Ectodermal cell (in vitro differentiated cells): Measurements from ENCODE around the gene ERICH3.

Experiments used
- H3K27ac ChIP-seq: 2 replicates; pipeline ENCODE4 v1.7.0; 2013; ENCODE audit warnings: mild to moderate bottlenecking, low read depth, low read length; ENCODE audit not compliant: insufficient read depth, poor library complexity, severe bottlenecking
- H3K27me3 ChIP-seq: 2 replicates; pipeline ENCODE4 v1.7.0; 2013; ENCODE audit warnings: mild to moderate bottlenecking, low read length; ENCODE audit not compliant: insufficient read depth, control insufficient read depth, poor library complexity, severe bottlenecking
- H3K36me3 ChIP-seq: one replicate; pipeline ENCODE4 v1.7.0; 2013; ENCODE audit warnings: low read length; ENCODE audit not compliant: control insufficient read depth, insufficient read depth
- H3K4me1 ChIP-seq: one replicate; pipeline ENCODE4 v1.7.0; 2013; ENCODE audit warnings: low read length; ENCODE audit not compliant: control insufficient read depth, insufficient read depth
- H3K4me3 ChIP-seq: 2 replicates; pipeline ENCODE4 v1.7.0; 2013; ENCODE audit warnings: low read depth, low read length, control low read depth; ENCODE audit not compliant: insufficient read depth
- H3K9me3 ChIP-seq: 2 replicates; pipeline ENCODE4 v1.7.0; 2013; ENCODE audit warnings: mild to moderate bottlenecking, low read length, moderate library complexity; ENCODE audit not compliant: control insufficient read depth
- WGBS, 2 experiments: methylation state at CpG; one replicate each; pipeline ENCODE4 v1.1.7; 2013; ENCODE audit warnings: missing lambda C conversion rate in 2 of 2; 5-methylcytosine and 5-hydroxymethylcytosine counted together

Gene ERICH3

DNA sequence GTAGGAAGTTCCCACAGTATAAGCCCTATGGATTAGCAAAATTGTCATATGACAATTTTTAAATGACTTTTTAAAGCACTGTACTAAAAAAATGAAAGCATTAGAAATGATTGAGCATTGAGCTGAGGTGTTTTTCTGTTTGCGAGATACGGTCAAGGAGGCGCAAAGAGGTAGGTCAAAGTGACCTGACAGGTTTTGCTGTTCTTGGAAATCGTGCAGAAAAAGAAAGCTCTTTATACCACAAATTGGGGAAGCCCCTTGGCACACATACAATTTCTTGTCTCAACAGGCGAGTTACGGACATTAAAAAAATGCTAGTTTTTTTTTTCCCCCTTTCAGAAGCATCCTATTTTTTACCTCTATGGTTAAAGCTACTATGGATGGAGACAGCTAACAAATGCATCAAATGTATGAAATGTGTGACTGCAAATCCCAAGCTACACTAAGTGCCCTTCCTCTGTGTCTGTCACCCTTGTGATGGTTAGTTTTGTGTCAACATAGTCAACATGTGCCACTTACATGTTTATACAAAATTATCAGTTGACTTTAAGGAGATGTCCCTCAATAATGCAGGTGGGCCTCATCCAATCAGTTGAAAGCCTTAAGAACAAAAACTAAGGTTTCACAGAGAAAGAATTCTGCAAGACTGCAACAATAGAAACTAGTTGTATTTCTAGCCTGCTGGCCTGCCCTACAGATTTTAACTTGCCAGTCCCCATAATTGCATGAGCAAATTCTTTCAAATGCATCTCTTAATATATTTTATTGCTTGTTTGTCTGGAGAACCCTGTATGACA is 30.0 kb upstream of the ERICH3 start:
- no peak overlapping the region for H3K4me3 ChIP-seq
- no peaks in the 10 kb centered on the region for H3K27me3 ChIP-seq
- no peak overlapping the region for H3K27ac ChIP-seq
- WGBS, 2 experiments = 96 to 98% methylated on average over 6 of the region's 6 CpGs
- H3K36me3 ChIP-seq = no peaks in the 10 kb centered on the region
- no peaks in the 10 kb centered on the region for H3K9me3 ChIP-seq
- no peaks in the 10 kb centered on the region for H3K4me1 ChIP-seq

DNA sequence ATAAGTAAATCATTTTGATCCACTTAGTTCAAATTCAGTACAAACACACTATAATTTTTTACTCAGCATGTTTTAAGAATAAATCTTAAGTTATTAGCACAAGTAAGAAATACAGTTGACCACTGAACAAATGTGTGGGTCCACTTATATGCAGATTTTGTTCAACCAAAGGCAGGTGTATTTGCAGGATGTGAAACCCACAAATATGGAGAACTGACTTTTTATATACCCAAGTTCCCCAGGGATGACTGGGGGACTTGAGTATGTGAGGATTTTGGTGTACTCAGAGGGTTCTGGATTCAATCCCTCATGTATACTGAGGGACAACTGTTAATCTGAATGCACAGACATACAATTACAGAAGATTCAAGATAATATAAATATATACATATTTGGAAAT is 25.7 kb upstream of the ERICH3 start:
- H3K4me1 ChIP-seq = no peaks in the 10 kb centered on the region
- no peak overlapping the region for H3K4me3 ChIP-seq
- no peaks in the 10 kb centered on the region for H3K36me3 ChIP-seq
- H3K27ac ChIP-seq = no peak overlapping the region
- H3K9me3 ChIP-seq = no peaks in the 10 kb centered on the region
- H3K27me3 ChIP-seq = no peaks in the 10 kb centered on the region

DNA sequence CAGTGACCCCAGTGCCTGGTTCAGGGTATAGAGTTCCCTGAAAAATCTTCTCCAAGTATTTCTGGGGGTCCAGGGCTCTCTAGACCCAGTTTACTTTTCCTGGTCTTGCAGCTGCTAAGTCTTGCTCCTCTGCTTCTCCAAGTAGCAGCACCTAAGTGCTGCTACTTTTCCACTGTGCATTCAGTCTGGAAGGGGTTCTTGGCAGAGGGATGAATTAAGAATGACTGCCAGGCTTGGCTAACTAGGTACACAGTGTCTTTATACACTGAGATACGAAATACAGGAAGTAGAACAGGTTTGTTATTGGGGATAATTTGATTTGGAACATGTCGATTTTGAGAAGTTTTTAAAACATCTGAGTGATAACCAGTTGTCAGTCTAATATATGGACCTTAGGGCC is 24.2 kb upstream of the ERICH3 start:
- Histone ChIP-seq H3K27me3 (no peaks in the 10 kb centered on the region), H3K4me3 (no peak overlapping the region), H3K9me3 (no peaks in the 10 kb centered on the region), H3K36me3 (no peaks in the 10 kb centered on the region), H3K27ac (no peak overlapping the region), H3K4me1 (no peaks in the 10 kb centered on the region)
- WGBS, 2 experiments = 92 to 97% methylated on average over 2 of the region's 2 CpGs

DNA sequence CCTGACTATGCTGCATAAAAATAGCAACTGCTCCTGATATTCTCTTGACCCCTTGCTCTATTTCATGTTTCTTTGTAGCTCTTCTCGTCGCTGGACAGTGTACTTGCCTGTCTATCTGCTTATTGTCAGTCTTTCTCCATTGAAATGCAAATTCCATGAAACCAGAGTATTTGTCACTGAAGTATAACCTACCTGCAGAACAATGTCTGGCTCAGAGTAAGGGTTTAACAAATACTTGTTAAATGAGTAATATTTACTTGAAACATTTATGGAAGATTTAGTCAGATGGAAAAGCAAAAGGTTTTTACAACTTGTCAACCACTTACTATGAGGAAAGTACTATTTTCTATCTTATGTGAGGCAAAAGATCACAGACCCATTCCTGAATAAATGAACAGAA is 19.9 kb upstream of the ERICH3 start:
- 92 to 93% methylated on average over 2 of the region's 2 CpGs for WGBS, 2 experiments
- Histone ChIP-seq H3K36me3 (no peaks in the 10 kb centered on the region), H3K9me3 (no peaks in the 10 kb centered on the region), H3K27me3 (no peaks in the 10 kb centered on the region), H3K4me3 (no peak overlapping the region), H3K27ac (no peak overlapping the region), H3K4me1 (no peaks in the 10 kb centered on the region)

DNA sequence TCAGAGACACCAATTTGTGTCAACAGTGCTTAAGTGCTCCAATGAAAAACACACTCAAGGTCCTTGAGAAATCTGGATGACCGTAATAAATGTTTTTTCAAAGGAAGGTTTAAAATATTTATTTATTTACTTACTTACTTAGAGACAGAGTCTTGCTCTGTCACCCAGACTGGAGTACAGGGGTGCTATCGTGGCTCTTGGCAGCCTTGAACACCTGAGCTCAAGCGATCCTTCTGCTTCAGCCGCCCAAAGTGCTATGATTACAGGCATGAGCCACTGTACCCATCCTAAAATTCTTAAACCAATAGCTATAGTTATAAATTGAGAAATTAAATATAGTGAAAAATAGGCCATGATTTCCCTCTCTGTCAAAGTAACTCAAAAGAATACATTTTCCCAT is 17.3 kb upstream of the ERICH3 start:
- Histone ChIP-seq H3K36me3 (no peaks in the 10 kb centered on the region), H3K4me1 (no peaks in the 10 kb centered on the region), H3K27ac (no peak overlapping the region), H3K9me3 (no peaks in the 10 kb centered on the region), H3K4me3 (no peak overlapping the region), H3K27me3 (no peaks in the 10 kb centered on the region)
- WGBS, 2 experiments = 88 to 89% methylated on average over 3 to 4 of the region's 4 CpGs

DNA sequence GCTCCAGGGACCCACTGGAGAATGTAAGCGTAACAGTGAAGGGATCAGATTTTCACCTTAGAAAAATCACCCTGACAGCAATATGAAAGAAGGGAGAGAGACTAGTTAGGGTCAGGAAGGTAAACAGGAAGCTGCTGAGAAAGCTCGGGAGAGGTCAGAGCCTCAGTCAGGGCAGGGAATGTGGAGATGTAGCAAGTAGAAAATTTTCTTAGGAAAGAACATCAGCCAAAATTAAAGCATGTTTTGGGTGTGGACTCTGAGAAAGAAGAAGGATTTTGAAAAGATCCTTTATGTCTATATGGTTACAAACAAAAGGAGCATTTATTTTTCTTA is 16.7 kb upstream of the ERICH3 start:
- no peaks in the 10 kb centered on the region for H3K9me3 ChIP-seq
- H3K36me3 ChIP-seq = no peaks in the 10 kb centered on the region
- no peak overlapping the region for H3K4me3 ChIP-seq
- WGBS, 2 experiments = 37 to 43% methylated on average over 2 of the region's 2 CpGs
- H3K4me1 ChIP-seq = no peaks in the 10 kb centered on the region
- H3K27ac ChIP-seq = no peak overlapping the region
- no peaks in the 10 kb centered on the region for H3K27me3 ChIP-seq

DNA sequence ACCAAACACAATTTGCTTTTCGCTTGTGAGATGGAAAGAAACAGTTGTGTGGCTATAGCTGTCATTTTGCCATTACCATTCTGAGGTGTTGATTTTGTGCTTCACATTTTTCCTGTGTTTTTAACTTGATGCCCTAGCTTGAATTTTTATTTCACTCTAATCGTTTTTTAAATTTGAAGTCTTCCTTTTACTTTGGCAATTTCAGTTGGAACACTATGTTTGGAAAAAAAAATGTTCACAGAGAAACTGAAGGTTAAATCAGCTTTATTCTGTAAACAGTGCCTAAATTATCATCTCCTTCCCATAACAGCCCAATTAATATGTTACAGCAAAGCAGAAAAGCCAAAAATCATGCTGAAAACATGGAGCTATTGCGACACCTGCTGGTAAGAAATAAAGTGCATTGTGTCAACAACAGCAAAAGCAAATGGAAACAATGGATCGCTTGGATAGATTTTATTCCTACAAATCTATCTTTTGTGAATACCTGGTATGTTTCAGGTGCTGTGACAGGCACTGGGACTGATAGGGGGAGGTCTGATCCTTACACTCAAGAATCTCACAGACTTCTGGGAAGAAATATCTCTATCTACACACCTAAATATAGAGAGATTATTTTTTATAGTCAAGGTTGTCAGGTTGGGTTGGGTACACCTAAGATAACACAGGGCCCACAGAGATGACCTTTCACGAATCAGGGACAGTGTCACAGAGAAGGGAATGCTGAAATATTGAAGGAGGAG is 16.2 kb upstream of the ERICH3 start:
- Histone ChIP-seq H3K27me3 (no peaks in the 10 kb centered on the region), H3K27ac (no peak overlapping the region), H3K36me3 (no peaks in the 10 kb centered on the region), H3K4me3 (no peak overlapping the region), H3K4me1 (no peaks in the 10 kb centered on the region), H3K9me3 (no peaks in the 10 kb centered on the region)
- 29 to 41% methylated on average over 3 to 5 of the region's 5 CpGs for WGBS, 2 experiments

DNA sequence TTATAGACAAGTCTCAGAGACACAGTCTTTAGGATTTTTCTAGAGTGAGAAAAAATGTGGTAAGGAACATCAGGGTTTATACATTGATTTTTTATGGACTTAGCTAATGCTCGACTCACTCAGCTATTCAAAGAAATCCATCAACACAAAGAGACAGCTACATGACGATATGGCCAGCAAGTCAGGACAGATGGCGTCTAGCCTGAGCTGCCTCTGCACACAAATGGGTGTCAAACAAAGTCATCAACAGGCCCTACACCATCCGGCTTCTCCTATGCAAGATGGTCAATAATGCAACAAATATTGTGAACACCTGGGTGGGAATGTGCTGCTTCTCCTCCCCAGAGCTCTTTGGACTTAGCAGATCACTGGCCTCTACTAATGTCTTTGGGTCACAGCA is 13.3 kb upstream of the ERICH3 start:
- Histone ChIP-seq H3K27me3 (no peaks in the 10 kb centered on the region), H3K4me1 (no peaks in the 10 kb centered on the region), H3K9me3 (no peaks in the 10 kb centered on the region), H3K36me3 (no peaks in the 10 kb centered on the region), H3K4me3 (no peak overlapping the region), H3K27ac (no peak overlapping the region)
- 94 to 98% methylated on average over 4 of the region's 4 CpGs for WGBS, 2 experiments

DNA sequence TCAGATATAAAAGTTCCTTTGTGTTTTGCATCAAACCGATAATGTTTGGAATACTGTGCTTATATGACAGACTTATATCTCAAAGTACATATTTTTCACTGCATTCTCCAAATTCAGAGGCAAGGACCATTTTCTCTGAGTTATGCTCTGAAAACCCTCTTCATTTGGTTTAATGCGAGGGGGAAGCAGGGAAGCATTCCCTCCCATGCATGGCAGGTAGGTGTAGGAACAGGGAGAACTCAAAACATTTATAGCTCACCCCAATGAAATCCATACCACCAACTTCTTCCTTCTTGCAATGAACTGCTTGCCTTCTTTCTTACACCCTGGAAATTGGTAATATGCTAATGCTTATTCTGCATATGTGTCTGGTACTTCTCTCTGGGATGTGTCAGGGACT is 10.7 kb upstream of the ERICH3 start:
- Histone ChIP-seq H3K4me3 (no peak overlapping the region), H3K27ac (no peak overlapping the region), H3K36me3 (no peaks in the 10 kb centered on the region), H3K4me1 (no peaks in the 10 kb centered on the region), H3K9me3 (no peaks in the 10 kb centered on the region), H3K27me3 (no peaks in the 10 kb centered on the region)
- 89 to 91% methylated on average over 1 to 2 of the region's 2 CpGs for WGBS, 2 experiments

DNA sequence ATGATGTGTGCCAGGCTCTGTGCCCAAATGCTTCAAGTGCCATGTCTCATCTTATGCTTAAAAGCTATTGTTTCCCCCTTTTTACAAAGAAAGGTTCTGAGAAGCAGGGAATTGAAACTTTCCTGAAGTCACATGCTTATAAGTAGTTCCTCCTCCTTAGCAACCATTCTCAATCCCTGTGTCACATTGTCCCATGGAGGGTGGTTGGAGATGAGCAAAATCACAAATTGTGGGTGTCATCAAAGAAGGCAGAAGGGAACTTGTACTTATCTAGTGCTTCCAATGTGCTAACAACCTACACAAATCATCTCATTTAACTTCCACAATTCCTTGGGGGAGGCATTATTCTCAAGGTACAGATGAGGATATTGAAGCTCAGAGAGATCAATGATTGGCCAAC is 10.1 kb upstream of the ERICH3 start:
- Histone ChIP-seq H3K27me3 (no peaks in the 10 kb centered on the region), H3K9me3 (no peaks in the 10 kb centered on the region), H3K4me3 (no peak overlapping the region), H3K27ac (no peak overlapping the region), H3K4me1 (no peaks in the 10 kb centered on the region), H3K36me3 (no peaks in the 10 kb centered on the region)
